GM21367 (cell line): ENCODE data around the gene NT5M.

Source experiments
- ATAC-seq: cut with Tn5 transposase; IDR thresholded peaks from one replicate; pipeline ENCODE4 v1.9.1; 2021; ENCODE audit not compliant: unreplicated experiment

NT5M gene

GRCh38 chr17:17388657-17389496 is 85.7 kb downstream of the NT5M start:
- ATAC-seq: no peak

- ATAC-seq: no peak
These were observed 88.6 kb downstream of the NT5M start for GRCh38 chr17:17391668-17392370.

- no peak for ATAC-seq
These were observed 90.8 kb downstream of the NT5M start for GRCh38 chr17:17393976-17394375.

- no peak for ATAC-seq
These were observed 91.3 kb downstream of the NT5M start for GRCh38 chr17:17394494-17394893.

GRCh38 chr17:17395246-17395802 is 92.2 kb downstream of the NT5M start:
- ATAC-seq: no peak

- ATAC-seq: no peak
These were observed 92.7 kb downstream of the NT5M start for GRCh38 chr17:17395885-17396284.
